Vagina (tissue), 2 donors: ENCODE results near the gene TRPM5. TPM values are rescaled to one million over a fixed set of nuclear protein-coding genes. Genes with fewer than 3 reads are reported as not detected.

Experiments
- DNase-seq, 2 donors: peaks; one replicate each; pipeline ENCODE4 v3.0.0-alpha.2; 2017; ENCODE audit errors: extremely low spot score in 2 of 2
- H3K27ac ChIP-seq: fragments of 200-600 bp; sonication (generic); one replicate; pipeline ENCODE4 v1.5.1; 2019
- H3K27me3 ChIP-seq: fragments of 200-600 bp; sonication (generic); one replicate; pipeline ENCODE4 v1.5.1; 2019
- H3K36me3 ChIP-seq, 2 donors: fragments of 200-600 bp; sonication (generic); one replicate each; pipeline ENCODE4 v1.5.1; 2017 to 2019
- H3K4me1 ChIP-seq: fragments of 200-600 bp; sonication (generic); one replicate; pipeline ENCODE4 v1.5.1; 2019
- H3K4me3 ChIP-seq, 2 donors: fragments of 200-600 bp; sonication (generic); 1 replicate in 1 of 2; 2 replicates in 1 of 2; pipeline ENCODE4 v1.5.1; 2016 to 2019
- H3K9me3 ChIP-seq: fragments of 200-600 bp; sonication (generic); one replicate; pipeline ENCODE4 v1.5.1; 2019
- CTCF ChIP-seq, 3 experiments: fragments of 450-650 bp in 2 of 3; fragments of 200-600 bp in 1 of 3; sonication (generic) in 1 of 3; IDR thresholded peaks; one replicate each; pipeline ENCODE4 v1.5.1; 2017 to 2019; ENCODE audit warnings: antibody characterized with exemption in 3 of 3, mild to moderate bottlenecking in 2 of 3, moderate library complexity in 2 of 3
- POLR2A ChIP-seq, 2 donors: fragments of 450-650 bp; IDR thresholded peaks; one replicate each; pipeline ENCODE4 v1.6.1; 2017; ENCODE audit warnings: antibody characterized with exemption in 2 of 2, mild to moderate bottlenecking in 2 of 2, moderate library complexity in 2 of 2
- POLR2AphosphoS5 ChIP-seq, 2 donors: sonication (generic); formaldehyde crosslinking; IDR thresholded peaks; one replicate each; pipeline ENCODE4 v1.9.0; 2017; ENCODE audit warnings: antibody characterized with exemption in 2 of 2, mild to moderate bottlenecking in 2 of 2, low read depth in 1 of 2; ENCODE audit not compliant: insufficient read depth in 1 of 2
- intact Hi-C: fragments of 100-400 bp; cut with DNase I; formaldehyde crosslinking; loops from one replicate; pipeline ENCODE4 v1.15.1; 2023
- total RNA-seq: library from RNA; depleted of rRNA; stranded (reverse); fragments of >200 nt; gene quantifications from one replicate; pipeline ENCODE4 v1.2.3, GENCODE V29; 2016

TRPM5 gene
- total RNA-seq, 1 donor from 2014 or later = not detected

- intact Hi-C loops = no loop called here
- H3K27me3 ChIP-seq = no peaks in the 10 kb centered on the region
- no peak for DNase-seq
- H3K4me3 ChIP-seq = no peak overlapping the region
- TF ChIP-seq POLR2A (IDR thresholded peaks at IDR 0.05) (no peak), POLR2AphosphoS5 (IDR thresholded peaks at IDR 0.05; ENCODE audit: insufficient read depth in 1 of 2, low read depth in 1 of 2) (no peak), CTCF (IDR thresholded peaks at IDR 0.05) (no peak)
- no peak overlapping the region for H3K27ac ChIP-seq
- no peaks in the 10 kb centered on the region for H3K9me3 ChIP-seq
- H3K4me1 ChIP-seq = peaks cover 7% of the 10 kb centered on the region
- H3K36me3 ChIP-seq = no peaks in the 10 kb centered on the region
Measured at GRCh38 chr11:2460540-2461252, 16.4 kb upstream of the TRPM5 start.

DNA sequence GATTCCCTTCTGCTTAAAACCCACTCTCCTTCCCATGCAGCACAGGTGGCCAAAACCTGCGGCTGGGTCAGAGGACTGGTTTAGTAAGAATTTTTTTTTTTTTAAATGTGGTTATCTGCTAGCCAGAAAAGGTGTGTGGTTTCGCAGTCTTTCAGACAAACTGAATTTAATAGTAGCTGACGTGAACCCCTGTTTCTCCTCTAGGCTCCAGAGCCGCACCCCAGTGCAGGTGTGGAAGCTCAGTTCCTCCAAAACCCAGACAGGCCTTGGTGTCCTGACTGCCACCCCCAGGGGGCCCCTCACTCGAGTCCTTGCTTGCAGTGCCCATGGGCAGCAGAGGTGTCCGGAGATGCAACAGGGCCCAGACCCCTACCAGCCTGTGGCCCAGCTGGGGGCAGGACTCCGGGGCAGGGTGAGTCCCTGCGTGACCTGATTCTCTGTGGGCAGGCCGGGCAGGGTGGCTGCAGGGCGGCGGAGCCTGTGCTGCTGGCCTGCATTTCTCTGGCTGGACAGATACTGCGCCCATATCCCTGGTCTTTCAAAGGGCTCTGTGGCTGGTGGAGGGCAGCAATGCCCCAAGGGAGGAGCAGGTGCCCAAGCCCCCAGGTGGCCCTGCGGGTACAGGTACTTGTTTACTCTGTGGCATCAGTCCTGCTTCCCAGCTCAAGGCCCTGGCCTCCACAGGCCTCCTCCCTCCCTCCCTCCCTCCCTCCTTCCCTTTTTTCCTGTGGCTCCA lies 15.7 kb upstream of the TRPM5 start:
- Histone ChIP-seq H3K4me3 (no peak overlapping the region), H3K9me3 (no peaks in the 10 kb centered on the region), H3K27me3 (no peaks in the 10 kb centered on the region), H3K36me3 (no peaks in the 10 kb centered on the region), H3K4me1 (peaks cover 7% of the 10 kb centered on the region), H3K27ac (no peak overlapping the region)
- TF ChIP-seq CTCF (IDR thresholded peaks at IDR 0.05) = no peak
- TF ChIP-seq POLR2AphosphoS5 (IDR thresholded peaks at IDR 0.05; ENCODE audit: insufficient read depth in 1 of 2, low read depth in 1 of 2) = no peak
- no peak for TF ChIP-seq POLR2A (IDR thresholded peaks at IDR 0.05)
- intact Hi-C loops = no loop called here
- DNase-seq = no peak

- TF ChIP-seq POLR2AphosphoS5 (IDR thresholded peaks at IDR 0.05; ENCODE audit: insufficient read depth in 1 of 2, low read depth in 1 of 2) = no peak
- no peak for TF ChIP-seq POLR2A (IDR thresholded peaks at IDR 0.05)
- no peak for TF ChIP-seq CTCF (IDR thresholded peaks at IDR 0.05)
- intact Hi-C loops = no loop called here
- Histone ChIP-seq H3K27me3 (no peaks in the 10 kb centered on the region), H3K27ac (no peak overlapping the region), H3K9me3 (no peaks in the 10 kb centered on the region), H3K4me1 (peaks cover 7% of the 10 kb centered on the region), H3K36me3 (no peaks in the 10 kb centered on the region), H3K4me3 (no peak overlapping the region)
- no peak for DNase-seq
Measured at GRCh38 chr11:2459016-2459725, 14.9 kb upstream of the TRPM5 start.

- no peak for DNase-seq
- Histone ChIP-seq H3K27ac (no peak overlapping the region), H3K4me3 (no peak overlapping the region), H3K4me1 (peaks cover 3% of the 10 kb centered on the region), H3K36me3 (no peaks in the 10 kb centered on the region), H3K9me3 (no peaks in the 10 kb centered on the region), H3K27me3 (no peaks in the 10 kb centered on the region)
- intact Hi-C loops = no loop called here
- TF ChIP-seq POLR2AphosphoS5 (IDR thresholded peaks at IDR 0.05; ENCODE audit: insufficient read depth in 1 of 2, low read depth in 1 of 2) (no peak), CTCF (IDR thresholded peaks at IDR 0.05) (no peak), POLR2A (IDR thresholded peaks at IDR 0.05) (no peak)
Measured at GRCh38 chr11:2458321-2458720, 14.0 kb upstream of the TRPM5 start.
